GM12872 (cell line): ENCODE data around the gene TERT.

Experiments
- TF ChIP-seq, protein P1 (sequence below): IDR thresholded peaks from 3 replicates; pipeline ENCODE4 v1.5.1; 2011; ENCODE audit warnings: low read depth, mild to moderate bottlenecking, low read length, moderate library complexity; ENCODE audit not compliant: insufficient read depth

The TERT gene

DNA sequence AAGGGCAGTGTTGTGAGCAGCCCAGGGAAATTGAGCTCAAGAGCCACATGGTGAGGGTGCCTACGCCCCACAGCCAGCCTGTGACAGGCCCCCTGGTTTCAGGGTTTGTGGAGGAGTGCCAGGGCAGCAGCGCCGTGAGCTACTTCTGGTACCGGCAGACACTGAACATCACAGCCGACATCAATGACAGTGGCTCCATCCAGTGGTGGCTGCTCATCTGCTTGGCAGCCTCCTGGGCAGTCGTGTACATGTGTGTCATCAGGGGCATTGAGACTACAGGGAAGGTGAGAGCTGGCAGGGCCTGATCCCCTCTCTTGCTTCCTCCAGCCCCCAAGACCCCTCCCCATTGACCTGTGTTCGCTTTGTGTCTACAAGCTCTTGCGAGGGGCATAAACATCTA, 59.5 kb downstream of the TERT start:
- TF ChIP-seq, protein P1, sequence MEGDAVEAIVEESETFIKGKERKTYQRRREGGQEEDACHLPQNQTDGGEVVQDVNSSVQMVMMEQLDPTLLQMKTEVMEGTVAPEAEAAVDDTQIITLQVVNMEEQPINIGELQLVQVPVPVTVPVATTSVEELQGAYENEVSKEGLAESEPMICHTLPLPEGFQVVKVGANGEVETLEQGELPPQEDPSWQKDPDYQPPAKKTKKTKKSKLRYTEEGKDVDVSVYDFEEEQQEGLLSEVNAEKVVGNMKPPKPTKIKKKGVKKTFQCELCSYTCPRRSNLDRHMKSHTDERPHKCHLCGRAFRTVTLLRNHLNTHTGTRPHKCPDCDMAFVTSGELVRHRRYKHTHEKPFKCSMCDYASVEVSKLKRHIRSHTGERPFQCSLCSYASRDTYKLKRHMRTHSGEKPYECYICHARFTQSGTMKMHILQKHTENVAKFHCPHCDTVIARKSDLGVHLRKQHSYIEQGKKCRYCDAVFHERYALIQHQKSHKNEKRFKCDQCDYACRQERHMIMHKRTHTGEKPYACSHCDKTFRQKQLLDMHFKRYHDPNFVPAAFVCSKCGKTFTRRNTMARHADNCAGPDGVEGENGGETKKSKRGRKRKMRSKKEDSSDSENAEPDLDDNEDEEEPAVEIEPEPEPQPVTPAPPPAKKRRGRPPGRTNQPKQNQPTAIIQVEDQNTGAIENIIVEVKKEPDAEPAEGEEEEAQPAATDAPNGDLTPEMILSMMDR, result no peak

DNA sequence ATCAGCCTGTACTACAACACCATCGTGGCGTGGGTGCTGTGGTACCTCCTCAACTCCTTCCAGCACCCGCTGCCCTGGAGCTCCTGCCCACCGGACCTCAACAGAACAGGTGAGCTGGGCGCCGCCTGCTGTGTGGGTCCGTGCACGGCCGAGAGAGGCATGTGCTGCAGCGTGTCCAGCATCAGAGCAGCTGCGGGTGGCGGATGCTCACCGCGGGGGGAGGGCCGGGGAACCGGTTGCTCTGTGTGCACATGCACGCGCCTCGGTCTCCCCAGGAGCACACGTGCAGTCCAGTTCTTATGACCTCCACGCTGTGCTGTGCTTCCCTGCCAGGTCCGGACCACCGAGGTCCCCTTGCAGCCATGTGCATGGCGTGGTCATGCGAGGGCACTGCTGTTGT, 62.1 kb downstream of the TERT start:
- TF ChIP-seq, protein P1, result no peak

DNA sequence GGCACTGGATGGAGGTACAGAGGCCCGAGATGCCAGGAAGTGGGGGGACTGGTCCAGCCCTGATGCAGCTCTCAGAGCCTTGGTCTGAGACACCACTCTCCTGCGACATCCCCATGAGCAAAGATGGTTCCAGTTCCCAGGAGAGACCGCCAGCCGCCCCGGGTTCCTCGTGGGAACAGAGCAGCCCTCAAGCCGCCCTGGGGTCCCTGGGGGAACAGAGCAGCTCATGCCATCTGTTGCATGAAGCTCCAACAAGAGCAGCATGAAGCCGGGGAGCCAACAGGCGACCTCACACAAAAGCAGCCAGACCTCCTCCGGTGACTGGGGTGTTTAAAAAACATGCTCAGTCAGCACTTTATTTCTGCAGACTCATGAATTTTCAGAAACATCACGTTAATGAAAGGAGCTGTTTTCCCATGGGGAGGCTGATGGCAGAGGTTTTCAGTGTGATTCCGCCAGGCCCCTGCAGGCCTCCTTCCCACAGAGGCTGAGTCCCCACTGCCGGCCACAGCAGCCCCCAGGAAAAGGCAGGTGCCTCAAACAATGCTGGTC, 63.4 kb downstream of the TERT start:
- TF ChIP-seq, protein P1, result no peak

DNA sequence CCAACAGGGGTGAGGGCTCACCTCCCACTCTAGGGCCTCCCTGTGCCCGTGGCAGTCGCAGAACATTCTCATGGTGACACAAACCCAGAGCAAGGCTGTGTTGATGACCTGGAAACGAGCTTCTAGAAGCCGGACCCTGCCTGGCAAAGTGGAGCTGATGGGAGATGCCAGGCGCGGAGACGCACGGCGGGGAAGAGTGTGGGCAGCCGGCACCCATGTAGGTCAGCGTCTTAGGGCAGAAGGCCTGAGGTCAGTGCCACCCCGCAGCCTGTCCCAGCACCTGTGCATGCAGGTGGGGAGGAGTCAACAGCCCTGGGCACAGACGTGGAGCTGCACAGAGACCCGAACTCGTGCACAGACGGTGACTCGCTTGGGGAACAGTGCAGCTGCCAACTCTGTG, 64.3 kb downstream of the TERT start:
- TF ChIP-seq, protein P1, result no peak

DNA sequence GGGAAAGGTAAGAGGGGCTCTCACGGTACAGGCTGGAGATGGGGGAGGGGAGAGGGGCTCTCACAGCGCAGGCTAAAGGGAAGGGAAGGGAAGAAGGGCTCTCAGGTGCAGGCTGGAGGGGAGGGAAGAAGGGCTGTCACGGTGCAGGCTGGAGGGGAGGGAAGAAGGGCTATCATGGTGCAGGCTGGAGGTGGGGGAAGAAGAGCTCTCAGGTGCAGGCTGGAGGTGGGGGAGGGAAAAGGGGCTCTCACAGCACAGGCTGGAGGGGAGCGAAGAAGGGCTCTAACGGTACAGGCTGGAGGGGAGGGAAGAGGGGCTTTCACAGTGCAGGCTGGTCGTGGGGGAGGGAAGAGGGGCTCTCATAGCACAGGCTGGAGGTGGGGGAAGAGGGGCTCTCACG, 65.0 kb downstream of the TERT start:
- TF ChIP-seq, protein P1, result no peak

DNA sequence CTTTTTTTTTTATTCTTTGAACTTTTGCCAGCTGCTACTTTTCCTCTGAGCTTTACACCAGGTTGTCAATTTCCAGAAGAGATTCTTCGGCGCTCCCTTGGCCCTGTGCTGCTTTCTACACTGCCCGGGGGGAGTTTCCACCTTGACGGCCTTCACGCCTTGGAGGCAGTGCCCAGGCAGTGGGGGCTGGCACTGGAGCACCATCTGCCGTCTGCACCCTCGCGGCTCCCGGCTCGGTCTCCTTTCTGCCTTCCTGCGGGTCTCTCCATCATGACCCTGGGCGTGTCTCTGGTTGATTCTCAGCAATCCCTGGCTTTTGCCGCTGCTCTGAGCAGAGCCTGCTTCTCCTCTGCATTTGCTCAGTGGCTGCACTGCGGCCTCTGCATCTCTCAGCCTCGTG, 66.7 kb downstream of the TERT start:
- TF ChIP-seq, protein P1, result no peak

DNA sequence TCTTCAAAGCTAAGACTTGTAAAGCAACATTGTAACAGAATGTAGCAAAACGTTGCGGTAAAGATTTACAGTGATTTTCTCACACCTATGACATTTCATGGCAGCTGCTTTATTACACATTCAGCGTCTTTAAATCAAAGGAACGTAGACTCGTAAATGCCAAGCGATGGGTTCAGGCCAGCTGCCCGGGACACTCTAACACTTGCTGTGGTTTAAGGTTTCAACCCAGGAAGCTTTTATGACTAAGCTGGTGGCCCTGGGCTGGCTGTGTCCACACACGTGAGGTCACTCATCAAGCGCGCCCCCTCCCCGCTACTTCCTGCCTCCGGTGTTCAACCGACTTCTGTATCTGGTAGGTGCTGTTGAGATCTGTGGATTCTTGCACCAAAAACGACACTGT, 67.2 kb downstream of the TERT start:
- TF ChIP-seq, protein P1, result no peak
